ENCODE measurements around the gene STX19.

DNA sequence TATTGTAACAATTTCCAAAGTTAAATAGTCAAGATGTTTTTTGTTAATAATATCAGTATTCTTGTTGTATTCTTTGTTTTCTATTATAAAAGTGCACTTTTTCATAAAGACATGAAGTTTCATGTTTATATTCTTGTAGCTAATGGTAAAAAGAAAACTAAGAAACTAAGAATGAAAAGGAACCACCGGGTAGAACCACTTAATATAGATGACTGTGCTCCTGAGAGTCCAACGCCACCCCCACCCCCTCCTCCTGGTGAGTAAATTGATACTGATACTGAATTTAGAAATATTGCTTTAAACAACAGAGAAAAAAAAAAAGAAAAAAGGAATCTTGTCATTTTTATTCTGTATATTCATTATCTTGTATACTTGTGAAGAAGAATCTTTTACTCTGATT lies 20.9 kb upstream of the STX19 start:
- TF ChIP-seq, protein P1, sequence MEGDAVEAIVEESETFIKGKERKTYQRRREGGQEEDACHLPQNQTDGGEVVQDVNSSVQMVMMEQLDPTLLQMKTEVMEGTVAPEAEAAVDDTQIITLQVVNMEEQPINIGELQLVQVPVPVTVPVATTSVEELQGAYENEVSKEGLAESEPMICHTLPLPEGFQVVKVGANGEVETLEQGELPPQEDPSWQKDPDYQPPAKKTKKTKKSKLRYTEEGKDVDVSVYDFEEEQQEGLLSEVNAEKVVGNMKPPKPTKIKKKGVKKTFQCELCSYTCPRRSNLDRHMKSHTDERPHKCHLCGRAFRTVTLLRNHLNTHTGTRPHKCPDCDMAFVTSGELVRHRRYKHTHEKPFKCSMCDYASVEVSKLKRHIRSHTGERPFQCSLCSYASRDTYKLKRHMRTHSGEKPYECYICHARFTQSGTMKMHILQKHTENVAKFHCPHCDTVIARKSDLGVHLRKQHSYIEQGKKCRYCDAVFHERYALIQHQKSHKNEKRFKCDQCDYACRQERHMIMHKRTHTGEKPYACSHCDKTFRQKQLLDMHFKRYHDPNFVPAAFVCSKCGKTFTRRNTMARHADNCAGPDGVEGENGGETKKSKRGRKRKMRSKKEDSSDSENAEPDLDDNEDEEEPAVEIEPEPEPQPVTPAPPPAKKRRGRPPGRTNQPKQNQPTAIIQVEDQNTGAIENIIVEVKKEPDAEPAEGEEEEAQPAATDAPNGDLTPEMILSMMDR (IDR thresholded peaks at IDR 0.05) = no peak
- TF ChIP-seq ZFX (IDR thresholded peaks at IDR 0.05; ENCODE audit: borderline replicate concordance) = no peak
